Gastroesophageal sphincter (tissue), 3 donors: Measurements from ENCODE around the gene ENOSF1.

Experiments
- POLR2A ChIP-seq, 2 donors: fragments of 450-650 bp; IDR thresholded peaks; one replicate each; pipeline ENCODE4 v1.6.1; 2017; ENCODE audit warnings: antibody characterized with exemption in 2 of 2, mild to moderate bottlenecking in 2 of 2, moderate library complexity in 1 of 2
- POLR2AphosphoS5 ChIP-seq: sonication (generic); formaldehyde crosslinking; IDR thresholded peaks from one replicate; pipeline ENCODE4 v1.6.1; 2017; ENCODE audit warnings: antibody characterized with exemption
- TF ChIP-seq, protein P1 (sequence below), 4 experiments: fragments of 200-600 bp in 2 of 4; fragments of 450-650 bp in 2 of 4; sonication (generic) in 1 of 4; IDR thresholded peaks; one replicate each; pipeline ENCODE4 v1.5.1; 2017 to 2019; ENCODE audit warnings: antibody characterized with exemption in 4 of 4, mild to moderate bottlenecking in 2 of 4, moderate library complexity in 2 of 4

DNA sequence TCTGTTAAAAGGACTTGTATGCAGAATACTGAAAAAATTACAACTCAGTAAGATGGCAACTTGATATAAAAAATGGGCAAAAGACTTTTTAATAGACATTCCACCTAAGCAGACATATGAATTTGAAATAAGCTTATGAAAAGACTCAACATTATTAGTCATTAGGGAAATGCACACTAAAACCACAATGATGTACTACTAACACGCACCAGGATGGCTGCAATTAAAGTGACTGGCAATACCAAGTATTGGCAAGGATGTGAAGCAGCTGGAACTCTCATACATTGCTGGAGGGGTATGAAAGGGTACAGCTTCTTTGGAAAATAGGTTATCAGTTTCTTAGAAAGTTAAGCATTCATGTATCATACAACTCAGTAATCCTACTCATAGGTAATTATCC is 3.2 kb upstream of the ENOSF1 start:
- TF ChIP-seq, protein P1, sequence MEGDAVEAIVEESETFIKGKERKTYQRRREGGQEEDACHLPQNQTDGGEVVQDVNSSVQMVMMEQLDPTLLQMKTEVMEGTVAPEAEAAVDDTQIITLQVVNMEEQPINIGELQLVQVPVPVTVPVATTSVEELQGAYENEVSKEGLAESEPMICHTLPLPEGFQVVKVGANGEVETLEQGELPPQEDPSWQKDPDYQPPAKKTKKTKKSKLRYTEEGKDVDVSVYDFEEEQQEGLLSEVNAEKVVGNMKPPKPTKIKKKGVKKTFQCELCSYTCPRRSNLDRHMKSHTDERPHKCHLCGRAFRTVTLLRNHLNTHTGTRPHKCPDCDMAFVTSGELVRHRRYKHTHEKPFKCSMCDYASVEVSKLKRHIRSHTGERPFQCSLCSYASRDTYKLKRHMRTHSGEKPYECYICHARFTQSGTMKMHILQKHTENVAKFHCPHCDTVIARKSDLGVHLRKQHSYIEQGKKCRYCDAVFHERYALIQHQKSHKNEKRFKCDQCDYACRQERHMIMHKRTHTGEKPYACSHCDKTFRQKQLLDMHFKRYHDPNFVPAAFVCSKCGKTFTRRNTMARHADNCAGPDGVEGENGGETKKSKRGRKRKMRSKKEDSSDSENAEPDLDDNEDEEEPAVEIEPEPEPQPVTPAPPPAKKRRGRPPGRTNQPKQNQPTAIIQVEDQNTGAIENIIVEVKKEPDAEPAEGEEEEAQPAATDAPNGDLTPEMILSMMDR (IDR thresholded peaks at IDR 0.05): no peak
- no peak for TF ChIP-seq POLR2A (IDR thresholded peaks at IDR 0.05)
- no peak for TF ChIP-seq POLR2AphosphoS5
